Peyer's patch (tissue), 4 donors: ENCODE measurements around the gene SMIM27.

ENCODE experiments used
- POLR2A ChIP-seq, 2 donors: fragments of 450-650 bp; IDR thresholded peaks; one replicate each; pipeline ENCODE4 v1.5.1; 2017; ENCODE audit warnings: antibody characterized with exemption in 2 of 2, mild to moderate bottlenecking in 2 of 2, moderate library complexity in 2 of 2
- TF ChIP-seq, protein P1 (sequence below), 6 experiments: fragments of 450-650 bp in 4 of 6; fragments of 200-600 bp in 2 of 6; sonication (generic) in 1 of 6; IDR thresholded peaks; one replicate each; pipeline ENCODE4 v1.5.1; 2017 to 2019; ENCODE audit warnings: antibody characterized with exemption in 6 of 6, mild to moderate bottlenecking in 3 of 6, moderate library complexity in 1 of 6

DNA sequence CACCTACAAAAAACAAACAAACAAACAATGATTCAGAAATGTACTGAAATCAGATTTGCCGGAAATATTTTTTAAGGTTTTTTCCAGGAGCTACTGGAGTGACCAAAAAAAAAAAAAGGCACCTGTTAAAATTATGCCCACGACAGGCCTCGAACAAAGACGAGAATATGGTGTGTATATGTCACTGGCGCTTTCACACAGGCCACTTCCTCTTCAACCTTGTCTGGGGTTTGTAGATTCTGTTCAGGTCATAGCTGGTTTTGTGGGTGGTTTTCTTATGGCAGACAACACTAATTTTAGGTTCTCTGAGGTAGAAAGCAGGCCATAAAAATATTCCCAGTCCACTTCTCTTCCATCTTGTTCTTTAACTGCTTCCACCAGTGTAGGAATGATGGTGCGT, 13.8 kb downstream of the SMIM27 start:
- TF ChIP-seq, protein P1, sequence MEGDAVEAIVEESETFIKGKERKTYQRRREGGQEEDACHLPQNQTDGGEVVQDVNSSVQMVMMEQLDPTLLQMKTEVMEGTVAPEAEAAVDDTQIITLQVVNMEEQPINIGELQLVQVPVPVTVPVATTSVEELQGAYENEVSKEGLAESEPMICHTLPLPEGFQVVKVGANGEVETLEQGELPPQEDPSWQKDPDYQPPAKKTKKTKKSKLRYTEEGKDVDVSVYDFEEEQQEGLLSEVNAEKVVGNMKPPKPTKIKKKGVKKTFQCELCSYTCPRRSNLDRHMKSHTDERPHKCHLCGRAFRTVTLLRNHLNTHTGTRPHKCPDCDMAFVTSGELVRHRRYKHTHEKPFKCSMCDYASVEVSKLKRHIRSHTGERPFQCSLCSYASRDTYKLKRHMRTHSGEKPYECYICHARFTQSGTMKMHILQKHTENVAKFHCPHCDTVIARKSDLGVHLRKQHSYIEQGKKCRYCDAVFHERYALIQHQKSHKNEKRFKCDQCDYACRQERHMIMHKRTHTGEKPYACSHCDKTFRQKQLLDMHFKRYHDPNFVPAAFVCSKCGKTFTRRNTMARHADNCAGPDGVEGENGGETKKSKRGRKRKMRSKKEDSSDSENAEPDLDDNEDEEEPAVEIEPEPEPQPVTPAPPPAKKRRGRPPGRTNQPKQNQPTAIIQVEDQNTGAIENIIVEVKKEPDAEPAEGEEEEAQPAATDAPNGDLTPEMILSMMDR (IDR thresholded peaks at IDR 0.05) = no peak
- TF ChIP-seq POLR2A (IDR thresholded peaks at IDR 0.05) = no peak
